D341Med (cell line): ENCODE results near the gene VPS9D1.
A peak's percentile ranks its signal among the peaks of the same experiment; 100 is the strongest.
"Not testable (repeated sequence)": the region's sequence is repeated elsewhere in the genome, so short reads cannot be mapped to it uniquely, and the experiment has no call there.

Source experiments
- DNase-seq: peaks from one replicate; pipeline ENCODE4 v3.0.0; 2012; ENCODE audit warnings: low spot score

VPS9D1 gene

GRCh38 chr16:89709716-89710432, 10.8 kb downstream of the VPS9D1 start:
- no peak for DNase-seq

GRCh38 chr16:89709166-89709565, 11.5 kb downstream of the VPS9D1 start:
- no peak for DNase-seq

- no peak for DNase-seq
These were observed 12.2 kb downstream of the VPS9D1 start for GRCh38 chr16:89708481-89708931.

- DNase-seq = no peak
These were observed 13.0 kb downstream of the VPS9D1 start for GRCh38 chr16:89707695-89708094.

- DNase-seq = no peak
These were observed 14.0 kb downstream of the VPS9D1 start for GRCh38 chr16:89706518-89707260.

- DNase-seq = no peak
These were observed 15.7 kb downstream of the VPS9D1 start for GRCh38 chr16:89705006-89705405.

- no peak for DNase-seq
These were observed 16.4 kb downstream of the VPS9D1 start for GRCh38 chr16:89704281-89704680.

- peak; percentile 95 for DNase-seq
These were observed 19.0 kb downstream of the VPS9D1 start, which contains the start of gene SPATA2L for GRCh38 chr16:89701425-89702406. Gene SPATA2L (minus strand): TSS chr16:89701705. CDS start chr16:89701232, 473 bp downstream.

- peak; percentile 75 for DNase-seq
These were observed 19.9 kb downstream of the VPS9D1 start for GRCh38 chr16:89700649-89701424.

GRCh38 chr16:89700100-89700648, 20.5 kb downstream of the VPS9D1 start:
- peak; percentile 93 for DNase-seq

GRCh38 chr16:89699629-89700099, 21.0 kb downstream of the VPS9D1 start:
- DNase-seq = not testable (repeated sequence)

GRCh38 chr16:89698717-89699116, 22.0 kb downstream of the VPS9D1 start:
- DNase-seq = not testable (repeated sequence)

GRCh38 chr16:89697616-89698331, 22.9 kb downstream of the VPS9D1 start:
- DNase-seq = no peak

- no peak for DNase-seq
These were observed 23.5 kb downstream of the VPS9D1 start for GRCh38 chr16:89697161-89697615.

- DNase-seq = no peak
These were observed 24.0 kb downstream of the VPS9D1 start for GRCh38 chr16:89696670-89697128.

GRCh38 chr16:89695875-89696669, 24.6 kb downstream of the VPS9D1 start:
- DNase-seq = no peak

- no peak for DNase-seq
These were observed 25.4 kb downstream of the VPS9D1 start for GRCh38 chr16:89695086-89695874.

- not testable (repeated sequence) for DNase-seq
These were observed 26.0 kb downstream of the VPS9D1 start for GRCh38 chr16:89694784-89695085.
